Esophagus muscularis mucosa (tissue), 4 donors: ENCODE measurements around the gene ZFP36L1.

ENCODE experiments used
- EP300 ChIP-seq: sonication (generic); formaldehyde crosslinking; IDR thresholded peaks from one replicate; pipeline ENCODE4 v1.6.1; 2017; ENCODE audit warnings: antibody characterized with exemption
- POLR2A ChIP-seq: fragments of 450-650 bp; IDR thresholded peaks from one replicate; pipeline ENCODE4 v1.6.1; 2017; ENCODE audit warnings: antibody characterized with exemption, moderate library complexity, mild to moderate bottlenecking, low read depth
- POLR2AphosphoS5 ChIP-seq, 2 donors: sonication (generic); formaldehyde crosslinking; IDR thresholded peaks; one replicate each; pipeline ENCODE4 v1.6.1; 2017; ENCODE audit warnings: antibody characterized with exemption in 2 of 2
- TF ChIP-seq, protein P1 (sequence below), 3 experiments: fragments of 200-600 bp in 2 of 3; fragments of 450-650 bp in 1 of 3; sonication (generic) in 2 of 3; IDR thresholded peaks; one replicate each; pipeline ENCODE4 v1.5.1; 2017 to 2019; ENCODE audit warnings: antibody characterized with exemption in 3 of 3, mild to moderate bottlenecking in 2 of 3, moderate library complexity in 1 of 3

DNA sequence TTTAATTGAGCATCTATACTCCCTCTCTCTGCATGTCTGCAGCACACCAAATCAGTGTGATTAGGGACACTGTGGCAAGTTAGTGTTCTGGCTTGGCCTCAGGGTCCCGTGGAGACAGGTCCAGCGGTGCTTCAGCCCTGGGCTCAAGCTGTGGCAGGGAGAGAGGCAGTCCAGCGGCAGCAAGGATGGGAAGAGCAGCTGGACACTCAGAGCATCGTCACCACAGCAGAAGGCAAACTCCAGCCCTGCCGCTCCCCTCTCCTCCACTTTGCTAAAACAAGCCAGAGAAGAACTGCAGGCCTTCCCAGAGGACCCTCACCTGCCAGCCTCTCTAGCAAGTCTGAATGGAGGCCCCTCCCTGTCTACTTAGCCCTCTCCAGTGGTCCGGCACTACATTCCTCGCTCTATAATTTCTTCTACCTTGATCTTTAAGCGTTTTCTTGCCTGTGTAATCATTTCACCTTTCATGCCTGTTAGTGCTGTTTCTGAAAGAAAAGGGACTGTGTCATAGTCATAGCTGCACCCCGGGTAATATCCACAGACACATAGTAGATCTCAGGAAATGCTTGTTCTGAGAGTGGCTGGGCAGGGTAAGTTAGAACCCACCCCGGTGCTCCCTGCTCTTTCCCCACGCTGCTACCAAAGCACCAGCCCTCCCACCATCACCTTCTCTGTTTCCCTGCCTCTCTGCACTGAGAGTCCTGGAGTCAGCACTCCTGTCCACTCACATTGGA lies 22.1 kb downstream of the ZFP36L1 start:
- TF ChIP-seq, protein P1, sequence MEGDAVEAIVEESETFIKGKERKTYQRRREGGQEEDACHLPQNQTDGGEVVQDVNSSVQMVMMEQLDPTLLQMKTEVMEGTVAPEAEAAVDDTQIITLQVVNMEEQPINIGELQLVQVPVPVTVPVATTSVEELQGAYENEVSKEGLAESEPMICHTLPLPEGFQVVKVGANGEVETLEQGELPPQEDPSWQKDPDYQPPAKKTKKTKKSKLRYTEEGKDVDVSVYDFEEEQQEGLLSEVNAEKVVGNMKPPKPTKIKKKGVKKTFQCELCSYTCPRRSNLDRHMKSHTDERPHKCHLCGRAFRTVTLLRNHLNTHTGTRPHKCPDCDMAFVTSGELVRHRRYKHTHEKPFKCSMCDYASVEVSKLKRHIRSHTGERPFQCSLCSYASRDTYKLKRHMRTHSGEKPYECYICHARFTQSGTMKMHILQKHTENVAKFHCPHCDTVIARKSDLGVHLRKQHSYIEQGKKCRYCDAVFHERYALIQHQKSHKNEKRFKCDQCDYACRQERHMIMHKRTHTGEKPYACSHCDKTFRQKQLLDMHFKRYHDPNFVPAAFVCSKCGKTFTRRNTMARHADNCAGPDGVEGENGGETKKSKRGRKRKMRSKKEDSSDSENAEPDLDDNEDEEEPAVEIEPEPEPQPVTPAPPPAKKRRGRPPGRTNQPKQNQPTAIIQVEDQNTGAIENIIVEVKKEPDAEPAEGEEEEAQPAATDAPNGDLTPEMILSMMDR (IDR thresholded peaks at IDR 0.05) = no peak
- no peak for TF ChIP-seq POLR2AphosphoS5 (IDR thresholded peaks at IDR 0.05)
- no peak for TF ChIP-seq POLR2A
- no peak for TF ChIP-seq EP300
